22Rv1 (cell line): ENCODE data around the gene SNAPC5.

Source experiments
- CTCF ChIP-seq: fragments of 450-650 bp; IDR thresholded peaks from 2 replicates; pipeline ENCODE4 v1.5.1; 2017; ENCODE audit warnings: mild to moderate bottlenecking
- ZFX ChIP-seq: fragments of 450-650 bp; IDR thresholded peaks from 2 replicates; pipeline ENCODE4 v1.6.1; 2017; ENCODE audit warnings: antibody characterized with exemption, borderline replicate concordance

GRCh38 chr15:66542896-66543295 is 45.3 kb upstream of the SNAPC5 start:
- TF ChIP-seq CTCF = no peak
- no peak for TF ChIP-seq ZFX
